Activated CD4-positive, alpha-beta T cell treated with anti-CD3 and anti-CD28 coated beads, Interleukin-2, amount 10 ng/mL, durations not matched to agents 7 days and 5 days (primary cell): ENCODE data around the gene MXRA8. TPM values are rescaled to one million over a fixed set of nuclear protein-coding genes. Genes with fewer than 3 reads are reported as not detected.

Source experiments
- CTCF ChIA-PET: fragments of 350-600 bp; sonication (Branson Sonifier 250); formaldehyde crosslinking; loops from one replicate; lab custom pipeline; 2021; ENCODE audit warnings: antibody characterized with exemption; lab: Charles Lee
- POLR2A ChIA-PET: fragments of 350-600 bp; sonication (Branson Sonifier 250); formaldehyde crosslinking; loops from one replicate; lab custom pipeline; 2021; ENCODE audit warnings: antibody characterized with exemption; lab: Charles Lee
- DNase-seq: peaks from one replicate; pipeline ENCODE4 v3.0.0-alpha.2; 2020
- H3K27ac Mint-ChIP-seq: one replicate; pipeline ENCODE4 v1.8.0; 2021; ENCODE audit warnings: mild to moderate bottlenecking, moderate library complexity, mixed read lengths
- H3K27me3 Mint-ChIP-seq: one replicate; pipeline ENCODE4 v1.8.0; 2021; ENCODE audit warnings: mixed read lengths
- H3K36me3 Mint-ChIP-seq: one replicate; pipeline ENCODE4 v1.8.0; 2021; ENCODE audit warnings: low read depth, mixed read lengths
- H3K4me1 Mint-ChIP-seq: one replicate; pipeline ENCODE4 v1.8.0; 2021; ENCODE audit warnings: mixed read lengths
- H3K4me3 Mint-ChIP-seq: one replicate; pipeline ENCODE4 v1.8.0; 2021; ENCODE audit warnings: mild to moderate bottlenecking, moderate library complexity, mixed read lengths
- H3K9me3 Mint-ChIP-seq: one replicate; pipeline ENCODE4 v1.8.0; 2021; ENCODE audit warnings: mixed read lengths
- microRNA-seq: library from miRNA; unstranded; fragments of <30 nt; microRNA quantifications from one replicate; pipeline ENCODE4 v1.2.0, GENCODE V29; 2021; ENCODE audit warnings: borderline microRNAs expressed, borderline replicate concordance
- total RNA-seq, 2 experiments: library from RNA; stranded (reverse); gene quantifications; one replicate each; pipeline ENCODE4 v1.2.3, GENCODE V29; 2021

Gene MXRA8
- total RNA-seq, 2 experiments from 2014 or later = 0.15 to 0.30 TPM

GRCh38 chr1:1307261-1307922, 51.0 kb downstream of the MXRA8 start:
- ChIA-PET POLR2A (no interaction called here), CTCF (no interaction called here)
- DNase-seq = no peak
- Mint-ChIP-seq H3K4me3 (peak overlapping the region; percentile 86), H3K27ac (peak overlapping the region; percentile 89), H3K27me3 (no peaks in the 10 kb centered on the region), H3K9me3 (no peaks in the 10 kb centered on the region), H3K4me1 (peaks cover 27% of the 10 kb centered on the region), H3K36me3 (no peaks in the 10 kb centered on the region)

- peaks cover 27% of the 10 kb centered on the region for H3K4me1 Mint-ChIP-seq
- ChIA-PET CTCF (interaction anchor here (0.5 kb wide), 1 partner anchor 73 kb away, joined by 3 read pairs; no protein-coding TSS in a partner anchor), POLR2A (no interaction called here)
- peak overlapping the region; percentile 89 for H3K27ac Mint-ChIP-seq
- H3K9me3 Mint-ChIP-seq = no peaks in the 10 kb centered on the region
- no peak for DNase-seq
- H3K36me3 Mint-ChIP-seq = no peaks in the 10 kb centered on the region
- no peaks in the 10 kb centered on the region for H3K27me3 Mint-ChIP-seq
- H3K4me3 Mint-ChIP-seq = peak overlapping the region; percentile 86
These were observed 51.6 kb downstream of the MXRA8 start for GRCh38 chr1:1306661-1307260.

- H3K4me1 Mint-ChIP-seq = peaks cover 27% of the 10 kb centered on the region
- POLR2A ChIA-PET = no interaction called here
- no peaks in the 10 kb centered on the region for H3K27me3 Mint-ChIP-seq
- CTCF ChIA-PET = interaction anchor here (0.5 to 1.3 kb wide), 2 partner anchors 42 to 73 kb away, joined by 3 to 4 read pairs; no protein-coding TSS in a partner anchor
- no peak for DNase-seq
- peak overlapping the region; percentile 86 for H3K4me3 Mint-ChIP-seq
- peak overlapping the region; percentile 89 for H3K27ac Mint-ChIP-seq
- H3K36me3 Mint-ChIP-seq = no peaks in the 10 kb centered on the region
- H3K9me3 Mint-ChIP-seq = no peaks in the 10 kb centered on the region
These were observed 52.2 kb downstream of the MXRA8 start for GRCh38 chr1:1306070-1306660.

- peak; percentile 79 for DNase-seq
- Mint-ChIP-seq H3K27ac (peak overlapping the region; percentile 89), H3K36me3 (no peaks in the 10 kb centered on the region), H3K4me3 (peak overlapping the region; percentile 86), H3K9me3 (no peaks in the 10 kb centered on the region), H3K4me1 (peaks cover 27% of the 10 kb centered on the region), H3K27me3 (no peaks in the 10 kb centered on the region)
- POLR2A ChIA-PET = interaction anchor here (1.0 kb wide), 1 partner anchor 70 kb away, joined by 3 read pairs; the partner anchor contains the start of gene AURKAIP1
- CTCF ChIA-PET = interaction anchor here (0.8 to 1.3 kb wide), 5 partner anchors 10 to 242 kb away, joined by 3 to 9 read pairs (median 3); no protein-coding TSS in a partner anchor
These were observed 52.9 kb downstream of the MXRA8 start for GRCh38 chr1:1305300-1306069.

GRCh38 chr1:1304331-1305299, 53.7 kb downstream of the MXRA8 start:
- CTCF ChIA-PET = interaction anchor here (0.8 to 1.3 kb wide), 6 partner anchors 9 to 241 kb away, joined by 3 to 9 read pairs (median 3); no protein-coding TSS in a partner anchor
- H3K4me1 Mint-ChIP-seq = peaks cover 25% of the 10 kb centered on the region
- peak overlapping the region; percentile 86 for H3K4me3 Mint-ChIP-seq
- no peak for DNase-seq
- H3K9me3 Mint-ChIP-seq = no peaks in the 10 kb centered on the region
- H3K27ac Mint-ChIP-seq = peak overlapping the region; percentile 89
- H3K27me3 Mint-ChIP-seq = no peaks in the 10 kb centered on the region
- POLR2A ChIA-PET = interaction anchor here (1.0 kb wide), 1 partner anchor 71 kb away, joined by 3 read pairs; the partner anchor contains the start of gene AURKAIP1
- peaks cover 4% of the 10 kb centered on the region for H3K36me3 Mint-ChIP-seq

- no peak for DNase-seq
- Mint-ChIP-seq H3K9me3 (no peaks in the 10 kb centered on the region), H3K27ac (no peak overlapping the region), H3K4me1 (peaks cover 25% of the 10 kb centered on the region), H3K27me3 (no peaks in the 10 kb centered on the region), H3K36me3 (peaks cover 4% of the 10 kb centered on the region), H3K4me3 (no peak overlapping the region)
- ChIA-PET POLR2A (no interaction called here), CTCF (interaction anchor here (1.2 kb wide), 1 partner anchor 11 kb away, joined by 3 read pairs; no protein-coding TSS in a partner anchor)
These were observed 54.6 kb downstream of the MXRA8 start for GRCh38 chr1:1303736-1304135.

- Mint-ChIP-seq H3K27me3 (no peaks in the 10 kb centered on the region), H3K4me3 (no peak overlapping the region), H3K4me1 (peaks cover 25% of the 10 kb centered on the region), H3K36me3 (peaks cover 4% of the 10 kb centered on the region), H3K9me3 (no peaks in the 10 kb centered on the region), H3K27ac (no peak overlapping the region)
- CTCF ChIA-PET = interaction anchor here (1.2 kb wide), 1 partner anchor 12 kb away, joined by 3 read pairs; no protein-coding TSS in a partner anchor
- no peak for DNase-seq
- POLR2A ChIA-PET = no interaction called here
These were observed 55.3 kb downstream of the MXRA8 start for GRCh38 chr1:1302951-1303509.

Small RNA genes within 50 kb of the gene (microRNA-seq; reads per million reads assigned to microRNA genes)
- gene MIR6727 (not detected), gene MIR6808 (not detected)

Other genes starting within 250 kb of the MXRA8 start
- 10 to 100 TPM; 18.0 to 22.0 TPM for gene C1orf159, start 242.5 kb downstream of the MXRA8 start, total RNA-seq
- under 1 TPM; 0.15 to 0.27 TPM for gene TTLL10, start 184.7 kb downstream of the MXRA8 start, total RNA-seq
- gene TNFRSF18, start 152.0 kb downstream of the MXRA8 start, total RNA-seq = 10 to 100 TPM; 26.0 to 33.9 TPM
- 10 to 100 TPM; 44.1 to 52.8 TPM for gene TNFRSF4, start 144.4 kb downstream of the MXRA8 start, total RNA-seq
- 10 to 100 TPM; 81.7 to 91.4 TPM for gene SDF4, start 126.6 kb downstream of the MXRA8 start, total RNA-seq
- gene B3GALT6, start 126.3 kb downstream of the MXRA8 start, total RNA-seq = 10 to 100 TPM; 15.8 to 19.2 TPM
- 1 to 10 TPM; 1.2 to 1.4 TPM for gene C1QTNF12, start 111.8 kb downstream of the MXRA8 start, total RNA-seq
- gene UBE2J2, start 84.7 kb downstream of the MXRA8 start, total RNA-seq = 10 to 100 TPM; 63.4 to 63.7 TPM
- 1 to 10 TPM; 5.1 to 6.6 TPM for gene SCNN1D, start 78.1 kb downstream of the MXRA8 start, total RNA-seq
- gene ACAP3, start 50.6 kb downstream of the MXRA8 start, total RNA-seq = 10 to 100 TPM; 69.5 to 92.1 TPM
- gene PUSL1, start 50.0 kb downstream of the MXRA8 start, total RNA-seq = 10 to 100 TPM; 18.9 to 24.4 TPM
- gene INTS11, start 33.9 kb downstream of the MXRA8 start, total RNA-seq = 100 to 1,000 TPM; 123 to 126 TPM
- 10 to 100 TPM; 25.2 to 27.6 TPM for gene CPTP, start 33.8 kb downstream of the MXRA8 start, total RNA-seq
- gene TAS1R3, start 27.3 kb downstream of the MXRA8 start, total RNA-seq = 1 to 10 TPM; 3.1 to 3.7 TPM
- 10 to 100 TPM; 33.0 to 34.0 TPM for gene DVL1, start 9.1 kb downstream of the MXRA8 start, total RNA-seq
- 100 to 1,000 TPM; 101 to 125 TPM for gene AURKAIP1, start 16.7 kb upstream of the MXRA8 start, total RNA-seq
- gene CCNL2, start 40.8 kb upstream of the MXRA8 start, total RNA-seq = 100 to 1,000 TPM; 122 to 131 TPM
- 100 to 1,000 TPM in 1 of 2 experiments, 10 to 100 TPM in 1; 98.6 to 107 TPM for gene MRPL20, start 48.7 kb upstream of the MXRA8 start, total RNA-seq
- not detected for gene ANKRD65, start 62.7 kb upstream of the MXRA8 start, total RNA-seq
- under 1 TPM; 0.10 to 0.12 TPM for gene VWA1, start 77.1 kb upstream of the MXRA8 start, total RNA-seq
- gene ATAD3C, start 91.1 kb upstream of the MXRA8 start, total RNA-seq = under 1 TPM; 0.17 to 0.69 TPM
- gene ATAD3B, start 113.2 kb upstream of the MXRA8 start, total RNA-seq = 10 to 100 TPM; 26.5 to 34.6 TPM
- 10 to 100 TPM; 31.9 to 32.3 TPM for gene ATAD3A, start 153.6 kb upstream of the MXRA8 start, total RNA-seq
- gene TMEM240, start 182.1 kb upstream of the MXRA8 start, total RNA-seq = 1 to 10 TPM; 1.2 to 1.3 TPM
- gene SSU72, start 216.3 kb upstream of the MXRA8 start, total RNA-seq = 100 to 1,000 TPM; 128 to 130 TPM
- gene FNDC10, start 241.6 kb upstream of the MXRA8 start, total RNA-seq = 1 to 10 TPM; 6.2 to 7.9 TPM